Endometrial microvascular endothelial cells (primary cell): ENCODE data around the gene CACNG7. TPM values are rescaled to one million over a fixed set of nuclear protein-coding genes. Genes with fewer than 3 reads are reported as not detected.

Source experiments
- in situ Hi-C: cut with HindIII; loops from 2 replicates; pipeline ENCODE4 v1.10.0; 2017; ENCODE audit warnings: low sequenced_read_pairs, low pct_unique_long_range_greater_than_20kb; ENCODE audit errors: inconsistent ontology term
- total RNA-seq: library from RNA; depleted of rRNA; stranded (reverse); fragments of >200 nt; gene quantifications from one replicate; pipeline ENCODE4 v1.2.3, GENCODE V29; 2015; ENCODE audit errors: inconsistent ontology term

The CACNG7 gene
- total RNA-seq, 1 donor from 2014 or later, result not detected

DNA sequence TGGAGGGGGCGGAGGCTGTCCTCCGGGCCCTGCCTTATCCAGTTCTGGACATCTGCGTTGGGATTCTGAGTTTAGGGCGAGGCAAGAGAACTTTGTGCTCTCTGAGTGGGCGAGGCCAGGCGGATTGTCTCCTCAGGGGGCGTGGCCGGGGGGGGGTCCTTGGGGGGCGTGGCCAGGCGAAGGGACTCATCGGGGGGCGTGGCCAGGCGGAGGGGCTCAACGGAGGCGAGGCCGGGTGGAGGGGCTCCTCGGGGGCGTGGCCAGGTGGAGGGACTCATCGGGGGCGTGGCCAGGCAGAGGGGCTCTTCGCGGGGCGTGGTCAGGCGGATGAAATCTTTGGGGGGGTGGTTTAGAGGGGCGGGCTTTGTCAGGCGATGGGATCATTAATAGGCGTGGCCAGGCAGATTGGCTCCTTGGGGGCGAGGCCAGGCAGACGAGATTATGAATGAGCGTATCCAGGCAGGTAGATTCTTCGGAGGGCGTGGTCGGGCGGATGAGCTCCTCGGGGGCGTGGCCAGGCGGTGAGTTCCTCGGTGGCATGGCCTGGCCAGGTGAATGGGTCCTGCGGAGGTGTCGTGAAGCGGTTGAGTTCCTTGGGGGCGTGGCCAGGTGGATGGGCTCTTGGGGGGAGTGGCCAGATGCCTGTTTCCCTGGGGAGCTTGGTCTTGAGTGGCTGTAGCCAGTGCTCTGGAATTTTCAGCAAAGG lies 10.3 kb upstream of the CACNG7 start:
- in situ Hi-C loops, result no loop called here

GRCh38 chr19:53900191-53900860 lies 8.8 kb upstream of the CACNG7 start:
- in situ Hi-C loops, result loop anchor here (10.0 to 25.0 kb wide), 2 partner anchors 54 to 137 kb away; no protein-coding TSS in a partner anchor

DNA sequence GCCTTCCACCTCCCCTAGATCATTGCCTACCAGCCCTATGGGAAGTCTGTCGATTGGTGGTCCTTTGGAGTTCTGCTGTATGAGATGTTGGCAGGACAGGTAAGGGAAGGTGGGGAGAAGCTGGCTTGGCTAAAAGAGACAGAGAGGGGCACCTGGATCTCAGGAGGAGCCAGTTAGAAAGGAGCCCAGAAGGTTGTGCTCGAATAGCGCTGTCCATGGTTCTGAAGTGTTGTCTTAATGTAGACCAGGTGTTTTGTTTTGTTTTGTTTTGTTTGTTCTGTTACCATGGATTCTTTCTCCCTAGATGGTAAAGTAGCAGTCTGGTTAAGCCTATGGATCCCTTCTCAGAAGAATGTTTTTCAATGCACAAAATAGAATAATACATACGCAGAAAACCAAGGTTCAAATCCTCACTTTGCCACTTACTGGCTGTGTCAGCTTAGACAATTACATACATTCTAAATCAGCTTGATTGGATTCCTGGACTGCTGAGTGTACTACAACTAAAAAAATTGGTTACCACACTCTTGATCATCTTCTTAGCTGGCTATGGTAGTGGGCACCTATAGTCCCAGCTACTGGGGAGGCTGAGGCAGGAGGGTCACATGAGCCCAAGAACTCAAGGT lies 5.9 kb upstream of the CACNG7 start:
- in situ Hi-C loops, result loop anchor here (10.0 to 25.0 kb wide), 2 partner anchors 52 to 134 kb away; no protein-coding TSS in a partner anchor

DNA sequence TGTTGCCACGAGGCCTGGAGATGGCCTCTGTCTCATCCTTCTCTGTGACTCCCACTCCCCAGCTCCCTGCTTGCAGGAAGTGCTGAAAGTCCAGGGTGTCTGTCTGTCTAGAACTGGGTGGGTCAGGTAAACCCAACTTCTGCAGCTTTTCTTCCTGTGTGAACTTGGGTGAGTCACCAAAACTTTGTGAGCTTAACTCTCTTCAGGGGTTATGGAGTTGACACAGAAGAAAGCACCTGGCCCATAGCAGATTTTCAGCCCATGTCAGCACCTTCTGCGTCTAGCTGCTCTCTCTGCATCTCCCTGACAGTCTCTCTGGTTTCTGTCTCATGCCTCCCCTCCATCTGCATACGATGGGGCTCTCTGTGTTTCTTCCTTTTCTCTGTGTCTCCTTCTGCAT lies 4.2 kb upstream of the CACNG7 start:
- in situ Hi-C loops, result loop anchor here (10.0 to 25.0 kb wide), 2 partner anchors 50 to 132 kb away; no protein-coding TSS in a partner anchor

GRCh38 chr19:53905787-53906186 lies 3.3 kb upstream of the CACNG7 start:
- in situ Hi-C loops, result loop anchor here (10.0 to 25.0 kb wide), 2 partner anchors 49 to 132 kb away; no protein-coding TSS in a partner anchor

DNA sequence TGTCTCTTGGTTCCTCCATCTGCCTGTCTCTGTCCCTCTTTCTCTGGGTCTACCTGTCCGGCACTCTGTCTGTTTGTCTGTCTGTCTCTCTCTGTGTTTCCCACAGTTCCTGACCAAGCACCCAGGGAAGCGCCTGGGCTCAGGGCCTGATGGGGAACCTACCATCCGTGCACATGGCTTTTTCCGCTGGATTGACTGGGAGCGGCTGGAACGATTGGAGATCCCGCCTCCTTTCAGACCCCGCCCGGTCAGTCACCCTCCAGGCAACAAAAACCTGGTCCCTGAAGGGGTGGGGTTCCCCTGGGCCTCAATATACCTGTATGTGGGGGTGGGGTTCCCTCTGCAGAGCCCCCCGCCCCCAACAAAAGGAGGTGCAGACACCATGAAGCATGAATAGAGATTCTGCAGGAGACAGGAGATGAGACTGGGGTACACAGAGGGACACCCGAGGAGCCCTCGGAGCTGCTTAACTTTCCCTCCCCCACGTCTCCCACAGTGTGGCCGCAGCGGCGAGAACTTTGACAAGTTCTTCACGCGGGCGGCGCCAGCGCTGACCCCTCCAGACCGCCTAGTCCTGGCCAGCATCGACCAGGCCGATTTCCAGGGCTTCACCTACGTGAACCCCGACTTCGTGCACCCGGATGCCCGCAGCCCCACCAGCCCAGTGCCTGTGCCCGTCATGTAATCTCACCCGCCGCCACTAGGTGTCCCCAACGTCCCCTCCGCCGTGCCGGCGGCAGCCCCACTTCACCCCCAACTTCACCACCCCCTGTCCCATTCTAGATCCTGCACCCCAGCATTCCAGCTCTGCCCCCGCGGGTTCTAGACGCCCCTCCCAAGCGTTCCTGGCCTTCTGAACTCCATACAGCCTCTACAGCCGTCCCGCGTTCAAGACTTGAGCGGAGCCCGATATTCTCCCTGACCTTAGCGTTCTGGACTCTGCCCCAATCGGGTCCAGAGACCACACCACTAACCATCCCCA lies 2.6 kb upstream of the CACNG7 start:
- in situ Hi-C loops, result loop anchor here (10.0 to 25.0 kb wide), 2 partner anchors 48 to 131 kb away; no protein-coding TSS in a partner anchor

DNA sequence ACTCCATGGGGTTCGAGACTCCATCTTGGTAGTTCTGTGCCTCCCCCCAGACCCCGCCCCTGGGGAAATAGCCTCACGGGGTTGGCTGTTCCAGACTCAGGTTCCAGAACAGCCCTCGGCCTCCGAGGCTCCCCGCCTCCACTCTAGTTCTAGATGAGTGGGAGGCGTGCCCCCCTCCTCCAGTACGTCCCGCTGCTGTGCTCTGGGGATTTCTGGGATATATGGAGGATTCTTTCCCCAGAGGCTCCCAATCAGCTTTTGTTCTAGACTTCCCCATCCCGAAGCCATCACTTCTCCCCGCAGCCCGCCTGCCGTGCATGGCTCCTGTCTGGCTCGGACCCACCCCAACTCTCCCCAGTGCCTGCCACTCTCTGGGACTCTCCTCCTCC lies 1.9 kb upstream of the CACNG7 start:
- in situ Hi-C loops, result loop anchor here (10.0 to 25.0 kb wide), 2 partner anchors 48 to 130 kb away; no protein-coding TSS in a partner anchor

GRCh38 chr19:53907690-53908089 lies 1.4 kb upstream of the CACNG7 start:
- in situ Hi-C loops, result loop anchor here (10.0 to 25.0 kb wide), 2 partner anchors 47 to 130 kb away; no protein-coding TSS in a partner anchor

DNA sequence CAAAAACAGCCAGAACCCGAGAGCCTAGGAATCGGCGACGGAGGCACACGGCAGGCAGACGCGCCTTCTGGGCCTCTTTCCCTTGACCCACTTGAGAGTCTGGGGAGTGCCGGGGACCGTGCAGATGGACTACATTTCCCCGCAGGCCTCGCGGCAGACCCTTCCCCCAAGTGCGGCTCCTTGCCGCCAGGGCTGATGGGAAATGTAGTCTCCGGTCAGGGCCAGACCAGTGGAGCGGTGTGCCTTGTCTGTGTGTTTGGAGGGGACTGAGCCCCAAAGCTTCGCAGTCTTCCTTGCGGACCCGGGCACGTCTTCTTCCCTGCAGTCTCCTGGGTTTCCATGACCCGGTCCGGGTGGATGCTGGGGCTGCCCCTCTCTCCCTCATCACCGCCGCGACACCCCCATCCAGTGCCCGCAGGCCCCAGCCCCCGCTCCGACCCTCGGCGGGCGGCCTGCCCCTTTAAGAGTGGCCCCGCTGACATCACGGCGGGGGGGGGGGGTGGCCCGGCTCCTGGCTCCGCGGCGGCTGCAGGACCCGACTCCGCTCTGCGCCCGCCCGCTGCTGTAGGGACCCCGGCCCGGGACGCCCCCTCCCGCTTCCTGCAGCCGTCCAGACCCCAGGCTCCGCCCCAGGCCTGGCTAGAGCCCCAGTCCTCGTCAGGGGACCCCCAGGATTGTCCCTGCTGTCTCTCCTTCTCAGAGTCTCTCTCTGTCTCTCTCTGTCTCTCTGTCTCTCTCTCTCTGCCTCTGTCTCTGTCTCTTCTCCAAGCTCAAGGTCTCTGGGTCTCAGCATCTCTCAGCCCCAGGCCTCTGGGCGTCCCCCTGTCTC lies 758 bp upstream of the CACNG7 start:
- in situ Hi-C loops, result loop anchor here (10.0 to 25.0 kb wide), 2 partner anchors 46 to 129 kb away; no protein-coding TSS in a partner anchor

- in situ Hi-C loops, result loop anchor here (10.0 to 25.0 kb wide), 2 partner anchors 45 to 128 kb away; no protein-coding TSS in a partner anchor
These were observed 542 bp downstream of the CACNG7 start for GRCh38 chr19:53909471-53910169.

GRCh38 chr19:53910170-53910518 lies 1.1 kb downstream of the CACNG7 start:
- in situ Hi-C loops, result loop anchor here (25.0 kb wide), 1 partner anchor 127 kb away; no protein-coding TSS in a partner anchor

- in situ Hi-C loops, result loop anchor here (25.0 kb wide), 1 partner anchor 125 kb away; no protein-coding TSS in a partner anchor
These were observed 3.6 kb downstream of the CACNG7 start for GRCh38 chr19:53912653-53913052.

DNA sequence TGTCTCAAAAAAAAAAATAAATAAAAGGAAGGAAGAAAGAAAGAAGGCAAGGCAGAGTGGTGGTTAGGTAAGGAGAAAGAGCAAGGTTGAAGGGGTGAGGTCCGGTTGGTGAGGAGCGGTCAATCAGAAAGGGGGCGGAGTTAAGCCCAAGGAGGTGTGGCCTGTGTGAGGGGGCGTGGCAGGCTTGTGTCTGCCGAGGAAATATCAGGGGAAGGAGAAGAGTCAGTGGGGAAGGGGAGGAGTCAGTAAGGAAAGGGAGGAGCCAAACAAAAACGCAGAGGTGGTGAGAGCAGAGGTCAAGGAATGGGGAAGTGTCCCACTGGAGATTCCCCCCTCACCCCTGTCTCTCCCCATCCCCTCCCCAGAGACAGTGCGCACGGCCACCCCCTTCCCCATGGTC lies 5.9 kb downstream of the CACNG7 start:
- in situ Hi-C loops, result loop anchor here (25.0 kb wide), 1 partner anchor 122 kb away; no protein-coding TSS in a partner anchor

- in situ Hi-C loops, result loop anchor here (25.0 kb wide), 1 partner anchor 121 kb away; no protein-coding TSS in a partner anchor
These were observed 6.9 kb downstream of the CACNG7 start for GRCh38 chr19:53916004-53916403.

GRCh38 chr19:53917356-53917755 lies 8.3 kb downstream of the CACNG7 start:
- in situ Hi-C loops, result loop anchor here (25.0 kb wide), 1 partner anchor 120 kb away; no protein-coding TSS in a partner anchor

DNA sequence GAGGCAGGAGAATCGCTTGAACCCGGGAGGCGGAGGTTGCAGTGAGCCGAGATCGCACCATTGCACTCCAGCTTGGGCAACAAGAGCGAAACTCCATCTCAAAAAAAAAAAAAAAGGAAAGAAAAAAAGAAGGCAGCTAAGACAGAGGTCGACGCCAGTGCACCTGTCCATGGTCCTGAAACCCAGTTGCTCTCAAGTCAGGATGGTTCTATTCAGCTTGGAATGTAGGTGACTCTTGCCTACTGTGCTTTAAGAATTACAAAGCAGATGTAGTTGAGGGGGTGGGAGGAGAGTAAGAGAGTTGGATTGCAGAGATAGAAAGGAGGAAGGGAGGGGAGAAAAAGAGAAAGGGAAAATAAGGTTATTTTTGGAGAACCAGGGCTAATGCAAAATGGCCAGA lies 18.7 kb downstream of the CACNG7 start:
- in situ Hi-C loops, result no loop called here

DNA sequence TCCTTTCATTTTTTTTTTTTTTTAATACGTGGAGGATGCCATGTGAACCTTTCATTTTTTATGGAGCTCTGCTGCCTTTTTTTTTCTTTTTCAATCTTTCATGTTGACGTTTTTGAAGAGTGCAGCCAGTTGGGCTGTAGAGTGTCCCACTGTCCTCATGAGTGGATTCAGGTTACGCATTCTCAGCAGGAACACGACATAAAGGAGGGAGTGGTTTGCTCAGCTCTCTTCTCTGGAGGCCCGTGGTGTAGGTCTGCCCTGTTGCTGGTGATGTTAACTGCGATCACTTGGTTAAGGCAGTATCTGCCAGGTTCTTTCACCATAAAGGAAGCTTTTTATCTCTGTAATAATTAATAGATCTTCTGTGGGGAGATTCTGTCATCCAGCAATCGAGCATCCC lies 27.0 kb downstream of the CACNG7 start:
- in situ Hi-C loops, result no loop called here
